Suprapubic skin (tissue), 4 donors: ENCODE data around the gene GRM5.

Experiments
- CTCF ChIP-seq, 2 donors: fragments of 200-600 bp in 1 of 2; fragments of 450-650 bp in 1 of 2; sonication (generic) in 1 of 2; IDR thresholded peaks; one replicate each; pipeline ENCODE4 v1.5.1; 2016 to 2019; ENCODE audit warnings: antibody characterized with exemption in 2 of 2, mild to moderate bottlenecking in 1 of 2, moderate library complexity in 1 of 2
- POLR2A ChIP-seq, 2 donors: fragments of 450-650 bp; IDR thresholded peaks; one replicate each; pipeline ENCODE4 v1.6.1; 2017; ENCODE audit warnings: antibody characterized with exemption in 2 of 2, mild to moderate bottlenecking in 2 of 2, moderate library complexity in 2 of 2
- POLR2AphosphoS5 ChIP-seq, 3 donors: sonication (generic); formaldehyde crosslinking; IDR thresholded peaks; one replicate each; pipeline ENCODE4 v1.6.1; 2017; ENCODE audit warnings: antibody characterized with exemption in 3 of 3

DNA sequence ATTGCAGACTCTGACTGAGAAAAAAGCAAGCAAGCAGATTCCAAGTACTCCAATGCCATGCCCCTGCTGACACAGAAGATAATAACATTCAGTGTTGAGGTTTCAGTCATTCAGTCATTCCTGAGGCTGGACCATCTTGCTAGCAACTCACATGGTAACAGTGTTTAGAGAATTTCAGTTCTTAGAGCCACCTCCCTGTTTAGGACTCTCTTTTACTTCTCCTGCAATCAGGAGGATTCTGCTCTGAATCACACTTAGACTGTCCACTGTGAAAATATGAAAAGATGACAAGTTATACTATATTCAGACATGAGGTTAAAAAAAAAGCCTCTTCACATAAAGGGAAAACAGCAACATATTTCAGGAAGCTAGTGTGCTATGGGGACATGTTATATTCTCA, 544.4 kb downstream of the GRM5 start:
- TF ChIP-seq CTCF (IDR thresholded peaks at IDR 0.05) (no peak), POLR2A (IDR thresholded peaks at IDR 0.05) (no peak), POLR2AphosphoS5 (IDR thresholded peaks at IDR 0.05) (no peak)
